ENCODE results near the gene CCDC160.

DNA sequence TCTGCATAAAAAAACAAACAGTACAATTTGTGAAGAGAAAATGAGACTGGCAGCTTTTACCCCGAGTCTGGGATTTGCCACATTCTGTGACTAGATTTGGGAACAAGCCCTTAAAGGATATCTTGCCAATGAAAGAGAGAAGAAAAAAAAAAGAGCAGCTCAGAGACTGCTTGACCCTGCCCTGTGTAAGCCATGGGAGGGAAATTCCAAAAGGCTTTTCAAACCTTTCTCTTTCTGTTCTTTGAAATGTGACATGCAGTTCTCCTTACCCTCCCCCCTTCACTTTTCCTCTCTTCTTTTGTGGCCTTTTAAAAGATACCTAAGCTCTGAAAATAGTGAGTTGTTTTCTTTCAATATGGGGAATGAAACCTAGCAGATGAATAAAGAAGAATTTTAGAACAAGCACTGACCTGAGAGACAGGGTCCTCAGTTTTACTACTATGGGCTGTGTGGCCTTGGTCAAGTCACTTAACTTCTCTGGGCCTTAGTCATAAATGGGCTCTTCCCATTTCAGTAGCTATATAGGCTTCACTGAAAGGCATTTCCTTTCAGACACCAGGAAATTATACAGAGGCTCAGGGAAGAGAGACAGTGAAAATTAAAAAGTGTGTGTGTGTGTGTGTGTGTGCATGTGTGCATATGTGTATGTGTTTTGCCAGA lies 5.1 kb downstream of the CCDC160 start:
- TF ChIP-seq, protein P1, sequence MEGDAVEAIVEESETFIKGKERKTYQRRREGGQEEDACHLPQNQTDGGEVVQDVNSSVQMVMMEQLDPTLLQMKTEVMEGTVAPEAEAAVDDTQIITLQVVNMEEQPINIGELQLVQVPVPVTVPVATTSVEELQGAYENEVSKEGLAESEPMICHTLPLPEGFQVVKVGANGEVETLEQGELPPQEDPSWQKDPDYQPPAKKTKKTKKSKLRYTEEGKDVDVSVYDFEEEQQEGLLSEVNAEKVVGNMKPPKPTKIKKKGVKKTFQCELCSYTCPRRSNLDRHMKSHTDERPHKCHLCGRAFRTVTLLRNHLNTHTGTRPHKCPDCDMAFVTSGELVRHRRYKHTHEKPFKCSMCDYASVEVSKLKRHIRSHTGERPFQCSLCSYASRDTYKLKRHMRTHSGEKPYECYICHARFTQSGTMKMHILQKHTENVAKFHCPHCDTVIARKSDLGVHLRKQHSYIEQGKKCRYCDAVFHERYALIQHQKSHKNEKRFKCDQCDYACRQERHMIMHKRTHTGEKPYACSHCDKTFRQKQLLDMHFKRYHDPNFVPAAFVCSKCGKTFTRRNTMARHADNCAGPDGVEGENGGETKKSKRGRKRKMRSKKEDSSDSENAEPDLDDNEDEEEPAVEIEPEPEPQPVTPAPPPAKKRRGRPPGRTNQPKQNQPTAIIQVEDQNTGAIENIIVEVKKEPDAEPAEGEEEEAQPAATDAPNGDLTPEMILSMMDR (IDR thresholded peaks at IDR 0.05) = no peak
- no peak for TF ChIP-seq POLR2A (IDR thresholded peaks at IDR 0.05)
